ENCODE measurements around the gene ASCL4.

DNA sequence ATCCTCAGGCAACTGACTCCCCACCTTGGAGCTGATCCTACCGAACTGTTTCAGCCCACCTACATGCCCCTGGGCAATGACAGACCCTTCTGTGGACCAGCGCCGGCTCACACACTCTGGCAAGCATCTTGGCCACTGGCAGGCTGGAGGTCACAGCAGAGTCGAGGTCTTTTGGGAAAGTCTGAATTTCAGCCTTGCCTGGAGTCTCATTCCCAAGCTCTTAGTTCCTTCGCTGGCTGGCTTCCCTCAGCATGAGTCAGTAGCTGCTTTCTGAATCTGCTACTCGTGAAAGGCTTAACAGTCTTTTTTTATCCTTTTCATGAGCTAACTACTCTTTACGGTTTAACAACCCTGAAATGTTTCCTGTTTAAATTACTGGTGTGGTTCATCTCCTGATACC, 44.5 kb downstream of the ASCL4 start:
- TF ChIP-seq POLR2A (IDR thresholded peaks at IDR 0.05) (no peak), POLR2AphosphoS5 (IDR thresholded peaks at IDR 0.05) (no peak)
- TF ChIP-seq, protein P1, sequence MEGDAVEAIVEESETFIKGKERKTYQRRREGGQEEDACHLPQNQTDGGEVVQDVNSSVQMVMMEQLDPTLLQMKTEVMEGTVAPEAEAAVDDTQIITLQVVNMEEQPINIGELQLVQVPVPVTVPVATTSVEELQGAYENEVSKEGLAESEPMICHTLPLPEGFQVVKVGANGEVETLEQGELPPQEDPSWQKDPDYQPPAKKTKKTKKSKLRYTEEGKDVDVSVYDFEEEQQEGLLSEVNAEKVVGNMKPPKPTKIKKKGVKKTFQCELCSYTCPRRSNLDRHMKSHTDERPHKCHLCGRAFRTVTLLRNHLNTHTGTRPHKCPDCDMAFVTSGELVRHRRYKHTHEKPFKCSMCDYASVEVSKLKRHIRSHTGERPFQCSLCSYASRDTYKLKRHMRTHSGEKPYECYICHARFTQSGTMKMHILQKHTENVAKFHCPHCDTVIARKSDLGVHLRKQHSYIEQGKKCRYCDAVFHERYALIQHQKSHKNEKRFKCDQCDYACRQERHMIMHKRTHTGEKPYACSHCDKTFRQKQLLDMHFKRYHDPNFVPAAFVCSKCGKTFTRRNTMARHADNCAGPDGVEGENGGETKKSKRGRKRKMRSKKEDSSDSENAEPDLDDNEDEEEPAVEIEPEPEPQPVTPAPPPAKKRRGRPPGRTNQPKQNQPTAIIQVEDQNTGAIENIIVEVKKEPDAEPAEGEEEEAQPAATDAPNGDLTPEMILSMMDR (IDR thresholded peaks at IDR 0.05): no peak
